HG02623 (cell line): ENCODE results near the gene SLC2A5.
"Not testable (repeated sequence)": the region's sequence is repeated elsewhere in the genome, so short reads cannot be mapped to it uniquely, and the experiment has no call there.

Source experiments
- ATAC-seq: cut with Tn5 transposase; IDR thresholded peaks from one replicate; pipeline ENCODE4 v1.9.1; 2021; ENCODE audit warnings: moderate library complexity; ENCODE audit not compliant: unreplicated experiment

Gene SLC2A5

GRCh38 chr1:9069326-9070100, at the start of gene SLC2A5:
TSS of gene SLC2A5 (minus strand) at chr1:9069635. CDS start at chr1:9069536, 99 bp downstream.
- peak; percentile 88 for ATAC-seq

- no peak for ATAC-seq
Observed at GRCh38 chr1:9118186-9118585, 48.8 kb upstream of the SLC2A5 start.

GRCh38 chr1:9115351-9116205, 46.1 kb upstream of the SLC2A5 start:
- no peak for ATAC-seq

- no peak for ATAC-seq
Observed at GRCh38 chr1:9112961-9113880, 43.8 kb upstream of the SLC2A5 start.

- no peak for ATAC-seq
Observed at GRCh38 chr1:9111957-9112356, 42.5 kb upstream of the SLC2A5 start.

- ATAC-seq = no peak
Observed at GRCh38 chr1:9111357-9111691, 41.9 kb upstream of the SLC2A5 start.

- ATAC-seq = no peak
Observed at GRCh38 chr1:9110669-9111356, 41.4 kb upstream of the SLC2A5 start.

GRCh38 chr1:9108056-9108665, 38.7 kb upstream of the SLC2A5 start:
- no peak for ATAC-seq

GRCh38 chr1:9107136-9107535, 37.7 kb upstream of the SLC2A5 start:
- no peak for ATAC-seq

- ATAC-seq = no peak
Observed at GRCh38 chr1:9106286-9106685, 36.9 kb upstream of the SLC2A5 start.

- ATAC-seq = no peak
Observed at GRCh38 chr1:9105336-9105867, 36.0 kb upstream of the SLC2A5 start.

- no peak for ATAC-seq
Observed at GRCh38 chr1:9101510-9102146, 32.2 kb upstream of the SLC2A5 start.

- ATAC-seq = no peak
Observed at GRCh38 chr1:9100471-9101043, 31.1 kb upstream of the SLC2A5 start.

- no peak for ATAC-seq
Observed at GRCh38 chr1:9099555-9099954, 30.1 kb upstream of the SLC2A5 start.

GRCh38 chr1:9097947-9098705, 28.7 kb upstream of the SLC2A5 start:
- no peak for ATAC-seq

GRCh38 chr1:9095818-9096217, 26.4 kb upstream of the SLC2A5 start:
- ATAC-seq = no peak

GRCh38 chr1:9093996-9094595, 24.7 kb upstream of the SLC2A5 start:
- not testable (repeated sequence) for ATAC-seq

GRCh38 chr1:9093581-9093980, 24.1 kb upstream of the SLC2A5 start:
- no peak for ATAC-seq
